Brain microvascular endothelial cell (primary cell): ENCODE data around the gene FAM227A.
"Not testable (repeated sequence)": the region's sequence is repeated elsewhere in the genome, so short reads cannot be mapped to it uniquely, and the experiment has no call there.

Experiments used
- DNase-seq: peaks from one replicate; pipeline ENCODE4 v3.0.0-alpha.2; 2020
- H3K27ac ChIP-seq: fragments of 250-450 bp; sonication (Bioruptor Pico); 2 replicates; pipeline ENCODE4 v1.5.1; 2020; ENCODE audit warnings: mild to moderate bottlenecking, moderate library complexity
- H3K27me3 ChIP-seq: fragments of 250-450 bp; sonication (Bioruptor Pico); replicated peaks from 2 replicates; pipeline ENCODE4 v1.5.1; 2020; ENCODE audit warnings: mild to moderate bottlenecking
- H3K36me3 ChIP-seq: fragments of 250-450 bp; sonication (Bioruptor Pico); replicated peaks from 2 replicates; pipeline ENCODE4 v1.5.1; 2020; ENCODE audit warnings: mild to moderate bottlenecking
- H3K4me3 ChIP-seq: 2 replicates; pipeline ENCODE4 v1.5.1; 2011; ENCODE audit warnings: low read depth, mild to moderate bottlenecking, control low read depth, low read length, moderate library complexity
- CTCF ChIP-seq: IDR thresholded peaks from 2 replicates; pipeline ENCODE4 v1.5.1; 2011; ENCODE audit warnings: low read depth, mild to moderate bottlenecking, moderate library complexity, low read length, control low read depth, inconsistent platforms; ENCODE audit errors: missing control alignments
- in situ Hi-C: cut with HindIII; loops from 2 replicates; pipeline ENCODE4 v1.10.0; 2017; ENCODE audit warnings: low sequenced_read_pairs, low pct_ligation_motif_present

FAM227A gene

GRCh38 chr22:38653741-38654140 is 2.5 kb downstream of the FAM227A start:
- no peak for TF ChIP-seq CTCF
- Histone ChIP-seq H3K4me3 (no peak overlapping the region), H3K36me3 (no peaks in the 10 kb centered on the region), H3K27ac (no peak overlapping the region), H3K27me3 (no peaks in the 10 kb centered on the region)
- in situ Hi-C loops = no loop called here
- DNase-seq = no peak

GRCh38 chr22:38652859-38653258 is 3.3 kb downstream of the FAM227A start:
- in situ Hi-C loops = no loop called here
- no peak for TF ChIP-seq CTCF
- DNase-seq = no peak
- Histone ChIP-seq H3K36me3 (no peaks in the 10 kb centered on the region), H3K4me3 (no peak overlapping the region), H3K27me3 (no peaks in the 10 kb centered on the region), H3K27ac (no peak overlapping the region)

- Histone ChIP-seq H3K27me3 (no peaks in the 10 kb centered on the region), H3K36me3 (no peaks in the 10 kb centered on the region), H3K4me3 (no peak overlapping the region), H3K27ac (no peak overlapping the region)
- no peak for TF ChIP-seq CTCF
- in situ Hi-C loops = no loop called here
- DNase-seq = no peak
Measured at GRCh38 chr22:38649841-38650522, 6.2 kb downstream of the FAM227A start.

- no peak overlapping the region for H3K27ac ChIP-seq
- H3K4me3 ChIP-seq = no peak overlapping the region
- no peak for TF ChIP-seq CTCF
- H3K36me3 ChIP-seq = no peaks in the 10 kb centered on the region
- in situ Hi-C loops = no loop called here
- no peak for DNase-seq
- H3K27me3 ChIP-seq = no peaks in the 10 kb centered on the region
Measured at GRCh38 chr22:38645430-38645829, 10.8 kb downstream of the FAM227A start.

GRCh38 chr22:38644245-38644644 is 11.9 kb downstream of the FAM227A start:
- H3K4me3 ChIP-seq, H3K27ac ChIP-seq, H3K27me3 ChIP-seq, DNase-seq, H3K36me3 ChIP-seq, in situ Hi-C loops: not testable (repeated sequence)

- no peak for TF ChIP-seq CTCF
Measured at GRCh38 chr22:38641476-38642040, 14.6 kb downstream of the FAM227A start.

More at GRCh38 chr22:38641476-38642040, 14.6 kb downstream of the FAM227A start:
- Histone ChIP-seq H3K4me3 (no peak overlapping the region), H3K27ac (no peak overlapping the region), H3K36me3 (no peaks in the 10 kb centered on the region), H3K27me3 (no peaks in the 10 kb centered on the region)
- no peak for DNase-seq
- in situ Hi-C loops = no loop called here
